HepG2 (cell line): ENCODE results near the gene RAD9A. TPM values are rescaled to one million over a fixed set of nuclear protein-coding genes. Genes with fewer than 3 reads are reported as not detected.

Experiments used
- ATAC-seq: fragments of 200-7000 bp; cut with Tn5 transposase; 3 replicates; pipeline ENCODE4 v1.9.1; 2020; ENCODE audit warnings: mild to moderate bottlenecking, moderate library complexity
- BruUV-seq: library from RNA; stranded (reverse); fragments of 400-500 nt; replicated peaks from 2 replicates; lab custom pipeline; 2021; lab: Mats Ljungman, UMichigan
- CTCF ChIA-PET: fragments of 300-600 bp; formaldehyde crosslinking; extraction: SDS; loops from one replicate; lab custom pipeline; 2021; ENCODE audit warnings: low total read pairs, inconsistent platforms, low intra/inter-chr PET ratio; lab: Yijun Ruan, JAX
- POLR2A ChIA-PET: fragments of 350-600 bp; sonication (Branson Sonifier 250); formaldehyde crosslinking; loops from one replicate; lab custom pipeline; 2020; ENCODE audit warnings: antibody characterized with exemption, inconsistent platforms; lab: Yijun Ruan, JAX
- DNase-seq: peaks from one replicate; pipeline ENCODE4 v3.0.0-alpha.2; 2015; ENCODE audit warnings: low spot score
- FAIRE-seq: peaks from 3 replicates; lab custom pipeline; 2011; peaks lifted over from hg19 to GRCh38; lab: Jason Lieb, UNC
- H2AFZ ChIP-seq: one replicate; pipeline ENCODE4 v1.6.1; 2011; ENCODE audit warnings: low read length, inconsistent platforms
- H3K27ac ChIP-seq: fragments of 300-600 bp; 3 replicates; pipeline ENCODE4 v1.8.0; 2011; ENCODE audit warnings: mixed run types, mild to moderate bottlenecking, mixed read lengths, low read length, inconsistent platforms; ENCODE audit not compliant: insufficient read depth; ENCODE audit errors: extremely low read length
- H3K27me3 ChIP-seq, 2 experiments: fragments of 200-600 bp in 1 of 2; 2 replicates in 1 of 2; 3 replicates in 1 of 2; pipeline versions ENCODE4 v1.6.0 to v1.8.0; 2011; ENCODE audit warnings: low read length in 2 of 2, mild to moderate bottlenecking in 2 of 2, moderate library complexity in 2 of 2, inconsistent platforms in 1 of 2; ENCODE audit not compliant: insufficient read depth in 2 of 2, control insufficient read depth in 1 of 2
- H3K36me3 ChIP-seq, 2 experiments: fragments of 200-600 bp in 1 of 2; replicated peaks in 1 of 2; 2 replicates in 1 of 2; 3 replicates in 1 of 2; pipeline versions ENCODE4 v1.5.1 to v1.8.0; 2011; ENCODE audit warnings: low read length in 2 of 2, inconsistent platforms in 1 of 2; ENCODE audit not compliant: insufficient read depth in 2 of 2, control insufficient read depth in 1 of 2
- H3K4me1 ChIP-seq: 2 replicates; pipeline ENCODE4 v1.5.1; 2012; ENCODE audit warnings: low read length, inconsistent platforms; ENCODE audit not compliant: insufficient read depth
- H3K4me2 ChIP-seq: 2 replicates; pipeline ENCODE4 v1.6.0; 2011; ENCODE audit warnings: low read depth, low read length, inconsistent platforms
- H3K4me3 ChIP-seq, 3 experiments: fragments of 200-600 bp in 1 of 3; sonication (generic), shearing (Covaris generic) in 1 of 3; replicated peaks in 1 of 3; 2 replicates each; pipeline ENCODE4 v1.5.1; 2011 to 2016; ENCODE audit warnings: low read length in 3 of 3, inconsistent platforms in 2 of 3, low read depth in 2 of 3, mild to moderate bottlenecking in 2 of 3, control low read depth in 1 of 3, mixed read lengths in 1 of 3; ENCODE audit not compliant: insufficient read depth in 1 of 3
- H3K79me2 ChIP-seq: one replicate; pipeline ENCODE4 v1.6.1; 2011; ENCODE audit warnings: low read length, inconsistent platforms; ENCODE audit not compliant: insufficient read depth
- H3K9ac ChIP-seq: 2 replicates; pipeline ENCODE4 v1.6.0; 2011; ENCODE audit warnings: mild to moderate bottlenecking, low read depth, low read length, inconsistent platforms; ENCODE audit not compliant: insufficient read depth
- H3K9me3 ChIP-seq: 2 replicates; pipeline ENCODE4 v1.5.1; 2012; ENCODE audit warnings: mild to moderate bottlenecking, low read length
- H4K20me1 ChIP-seq: 2 replicates; pipeline ENCODE4 v1.6.0; 2011; ENCODE audit warnings: inconsistent platforms, mild to moderate bottlenecking, low read length, moderate library complexity; ENCODE audit not compliant: insufficient read depth
- CTCF ChIP-seq: sonication (generic); formaldehyde crosslinking; IDR thresholded peaks from 2 replicates; pipeline ENCODE4 v1.5.0; 2020; ENCODE audit warnings: mild to moderate bottlenecking, missing genetic modification reagents, moderate library complexity
- FOXA1 ChIP-seq, 2 experiments: fragments of 450-650 bp in 1 of 2; sonication (generic) in 1 of 2; formaldehyde crosslinking in 1 of 2; IDR thresholded peaks; 2 replicates each; pipeline versions ENCODE4 v1.4.0 to v1.6.1; 2016 to 2020; ENCODE audit warnings: missing genetic modification reagents in 1 of 2
- FOXO1 ChIP-seq: sonication (generic); formaldehyde crosslinking; IDR thresholded peaks from 2 replicates; pipeline ENCODE4 v1.4.0; 2020; ENCODE audit warnings: missing genetic modification reagents
- GATAD2A ChIP-seq: IDR thresholded peaks from 2 replicates; pipeline ENCODE4 v1.6.1; 2016
- KDM2A ChIP-seq: sonication (generic); formaldehyde crosslinking; IDR thresholded peaks from 2 replicates; pipeline ENCODE4 v1.4.0; 2020; ENCODE audit warnings: low read depth, missing genetic modification reagents, borderline replicate concordance
- NFYB ChIP-seq: sonication (generic); formaldehyde crosslinking; IDR thresholded peaks from 2 replicates; pipeline ENCODE4 v1.4.0; 2020; ENCODE audit warnings: missing genetic modification reagents
- NFYC ChIP-seq: IDR thresholded peaks from 2 replicates; pipeline ENCODE4 v1.6.1; 2016; ENCODE audit warnings: missing genetic modification reagents, missing compliant biosample characterization
- PCBP1 ChIP-seq: fragments of 200-400 bp; formaldehyde crosslinking; IDR thresholded peaks from 2 replicates; pipeline ENCODE4 v1.6.1; 2017; ENCODE audit warnings: mild to moderate bottlenecking, low read depth, low read length, borderline replicate concordance
- RFXAP ChIP-seq: sonication (generic); formaldehyde crosslinking; IDR thresholded peaks from 2 replicates; pipeline ENCODE4 v1.4.0; 2020; ENCODE audit warnings: missing genetic modification reagents, borderline replicate concordance
- SP2 ChIP-seq: sonication (generic); formaldehyde crosslinking; IDR thresholded peaks from 2 replicates; pipeline ENCODE4 v1.5.1; 2020; ENCODE audit warnings: mild to moderate bottlenecking, missing genetic modification reagents
- THAP7 ChIP-seq: sonication (generic); formaldehyde crosslinking; IDR thresholded peaks from 2 replicates; pipeline ENCODE4 v1.8.1; 2023; ENCODE audit warnings: mild to moderate bottlenecking, missing genetic modification reagents
- ZBTB1 ChIP-seq: sonication (generic); formaldehyde crosslinking; IDR thresholded peaks from 2 replicates; pipeline ENCODE4 v1.4.0; 2020; ENCODE audit warnings: missing genetic modification reagents, borderline replicate concordance
- ZHX1 ChIP-seq: sonication (generic); formaldehyde crosslinking; IDR thresholded peaks from 2 replicates; pipeline ENCODE4 v1.8.1; 2022; ENCODE audit warnings: low read depth, mild to moderate bottlenecking, missing genetic modification reagents
- ZNF251 ChIP-seq: sonication (generic); formaldehyde crosslinking; IDR thresholded peaks from 2 replicates; pipeline ENCODE4 v1.9.0; 2021; ENCODE audit warnings: mild to moderate bottlenecking, missing genetic modification reagents
- ZNF281 ChIP-seq: sonication (generic); formaldehyde crosslinking; IDR thresholded peaks from 2 replicates; pipeline ENCODE4 v1.4.0; 2020; ENCODE audit warnings: missing genetic modification reagents, borderline replicate concordance
- ZNF614 ChIP-seq: IDR thresholded peaks from 2 replicates; pipeline ENCODE4 v1.6.1; 2018; ENCODE audit warnings: missing biosample characterization, missing genetic modification reagents, inconsistent platforms, borderline replicate concordance
- WGBS: methylation state at CpG from one replicate; pipeline ENCODE4 v1.1.6; 2017; ENCODE audit warnings: low lambda C conversion rate; 5-methylcytosine and 5-hydroxymethylcytosine counted together
- in situ Hi-C: cut with HindIII; loops from 2 replicates; pipeline ENCODE4 v1.10.0; 2017; ENCODE audit warnings: low pct_unique_long_range_greater_than_20kb; ENCODE audit not compliant: extremely low pct_ligation_motif_present
- intact Hi-C: fragments of 100-400 bp; cut with micrococcal nuclease; formaldehyde crosslinking; loops from one replicate; pipeline ENCODE4 v1.10.0; 2022; ENCODE audit not compliant: unreplicated experiment
- polyA plus RNA-seq, 8 experiments: library from polyadenylated mRNA; depleted of rRNA in 3 of 8; stranded (reverse) in 7 of 8; unstranded in 1 of 8; fragments of >200 nt; fragmentation: Illumina TruSeq in 4 of 8; extraction: Trizol in 4 of 8; gene quantifications; 2 replicates each; pipeline versions ENCODE4 v1.2.1 to v1.2.3, GENCODE V29; 2011 to 2016; ENCODE audit warnings: low read depth in 4 of 8, missing spikeins in 1 of 8, mixed read lengths in 1 of 8; ENCODE audit not compliant: insufficient read depth in 1 of 8
- total RNA-seq, 5 experiments: library from RNA; depleted of rRNA; stranded (reverse); fragments of >200 nt; fragmentation: Illumina TruSeq; extraction: Trizol; gene quantifications; 2 replicates each; pipeline ENCODE4 v1.2.3, GENCODE V29; 2016; ENCODE audit warnings: low read depth in 1 of 5

Gene RAD9A
- total and polyA plus RNA-seq, 2 of the 13 experiments (the other 11 are each of a cell fraction or from before 2014, with no cell fraction given), result 10.1 to 15.7 TPM

GRCh38 chr11:67409781-67410368, 18.1 kb downstream of the RAD9A start:
- Histone ChIP-seq H3K27me3 (peaks cover 4 to 39% of the 10 kb centered on the region in 2 experiments; a peak in 4 of 5 replicates), H3K4me1 (peaks cover 58% of the 10 kb centered on the region), H3K9me3 (no peaks in the 10 kb centered on the region), H3K79me2 (no peaks in the 10 kb centered on the region), H4K20me1 (no peaks in the 10 kb centered on the region), H3K4me2 (peak overlapping the region; percentile 74), H3K9ac (no peak overlapping the region; the same call in 1 of the 2 replicates), H3K36me3 (no peaks in the 10 kb centered on the region), H3K27ac (no peak overlapping the region), H2AFZ (no peak overlapping the region), H3K4me3 (peak overlapping the region in 2 of 3 experiments; percentile 12 to 56; a peak in 2 of 6 replicates)
- WGBS, result 7% methylated on average over 5 of the region's 13 CpGs
- intact Hi-C loops (no loop called here), in situ Hi-C loops (no loop called here)
- CTCF ChIA-PET, result no interaction called here
- BruUV-seq, result no TSS peak
- DNase-seq (peak; percentile 61), ATAC-seq (peak; percentile 64), FAIRE-seq (no peak)
- POLR2A ChIA-PET, result no interaction called here
- TF ChIP-seq CTCF (CRISPR knock-in tag) (peak; percentile 38), KDM2A (CRISPR knock-in tag) (0 out of 2 replicates have a peak, but pooled peaks have one; percentile 21), THAP7 (CRISPR knock-in tag) (0 out of 2 replicates have a peak, but pooled peaks have one; percentile 30), PCBP1 (0 out of 2 replicates have a peak, but pooled peaks have one; percentile 63), NFYB (peak; percentile 67), NFYC (CRISPR knock-in tag) (peak; percentile 69), ZNF281 (CRISPR knock-in tag) (no peak), ZBTB1 (no peak), FOXA1 (IDR thresholded peaks at IDR 0.05) (no peak), FOXA1 (CRISPR knock-in tag; IDR thresholded peaks at IDR 0.05) (0 out of 2 replicates have a peak, but pooled peaks have one; percentile 37), RFXAP (CRISPR knock-in tag) (0 out of 2 replicates have a peak, but pooled peaks have one; percentile 27), SP2 (peak; percentile 75), GATAD2A (CRISPR knock-in tag) (0 out of 2 replicates have a peak, but pooled peaks have one; percentile 17), ZHX1 (CRISPR knock-in tag) (no peak), ZNF251 (CRISPR knock-in tag) (no peak), ZNF614 (CRISPR knock-in tag) (0 out of 2 replicates have a peak, but pooled peaks have one; percentile 15), FOXO1 (CRISPR knock-in tag) (0 out of 2 replicates have a peak, but pooled peaks have one; percentile 12)
